Measurements from ENCODE around the gene CAPN8. TPM values are rescaled to one million over a fixed set of nuclear protein-coding genes. Genes with fewer than 3 reads are reported as not detected.
A peak's percentile ranks its signal among the peaks of the same experiment; 100 is the strongest.

The CAPN8 gene
- total RNA-seq, 1 donor from 2014 or later = not detected

- no peak for DNase-seq (ENCODE audit: low read depth)
- Histone ChIP-seq H3K27me3 (ENCODE audit: control insufficient read depth, insufficient read depth, low read length) (no peaks in the 10 kb centered on the region), H3K36me3 (ENCODE audit: control insufficient read depth, insufficient read depth, low read length) (no peaks in the 10 kb centered on the region), H3K4me3 (ENCODE audit: low read depth, low read length) (no peak overlapping the region)
- TF ChIP-seq, protein P1, sequence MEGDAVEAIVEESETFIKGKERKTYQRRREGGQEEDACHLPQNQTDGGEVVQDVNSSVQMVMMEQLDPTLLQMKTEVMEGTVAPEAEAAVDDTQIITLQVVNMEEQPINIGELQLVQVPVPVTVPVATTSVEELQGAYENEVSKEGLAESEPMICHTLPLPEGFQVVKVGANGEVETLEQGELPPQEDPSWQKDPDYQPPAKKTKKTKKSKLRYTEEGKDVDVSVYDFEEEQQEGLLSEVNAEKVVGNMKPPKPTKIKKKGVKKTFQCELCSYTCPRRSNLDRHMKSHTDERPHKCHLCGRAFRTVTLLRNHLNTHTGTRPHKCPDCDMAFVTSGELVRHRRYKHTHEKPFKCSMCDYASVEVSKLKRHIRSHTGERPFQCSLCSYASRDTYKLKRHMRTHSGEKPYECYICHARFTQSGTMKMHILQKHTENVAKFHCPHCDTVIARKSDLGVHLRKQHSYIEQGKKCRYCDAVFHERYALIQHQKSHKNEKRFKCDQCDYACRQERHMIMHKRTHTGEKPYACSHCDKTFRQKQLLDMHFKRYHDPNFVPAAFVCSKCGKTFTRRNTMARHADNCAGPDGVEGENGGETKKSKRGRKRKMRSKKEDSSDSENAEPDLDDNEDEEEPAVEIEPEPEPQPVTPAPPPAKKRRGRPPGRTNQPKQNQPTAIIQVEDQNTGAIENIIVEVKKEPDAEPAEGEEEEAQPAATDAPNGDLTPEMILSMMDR (IDR thresholded peaks at IDR 0.05; ENCODE audit: insufficient read depth, low read length, poor library complexity, severe bottlenecking) = no peak
Measured at GRCh38 chr1:223695014-223695548, 29.6 kb upstream of the CAPN8 start.

GRCh38 chr1:223691121-223691520 is 25.6 kb upstream of the CAPN8 start:
- no peaks in the 10 kb centered on the region for H3K27me3 ChIP-seq (ENCODE audit: control insufficient read depth, insufficient read depth, low read length)
- H3K4me3 ChIP-seq (ENCODE audit: low read depth, low read length) = no peak overlapping the region
- no peaks in the 10 kb centered on the region for H3K36me3 ChIP-seq (ENCODE audit: control insufficient read depth, insufficient read depth, low read length)
- DNase-seq (ENCODE audit: low read depth) = no peak
- TF ChIP-seq, protein P1 (IDR thresholded peaks at IDR 0.05; ENCODE audit: insufficient read depth, low read length, poor library complexity, severe bottlenecking) = no peak

- TF ChIP-seq, protein P1 (IDR thresholded peaks at IDR 0.05; ENCODE audit: insufficient read depth, low read length, poor library complexity, severe bottlenecking) = no peak
- no peaks in the 10 kb centered on the region for H3K36me3 ChIP-seq (ENCODE audit: control insufficient read depth, insufficient read depth, low read length)
- no peak for DNase-seq (ENCODE audit: low read depth)
- H3K4me3 ChIP-seq (ENCODE audit: low read depth, low read length) = no peak overlapping the region
- H3K27me3 ChIP-seq (ENCODE audit: control insufficient read depth, insufficient read depth, low read length) = no peaks in the 10 kb centered on the region
Measured at GRCh38 chr1:223684488-223684792, 18.9 kb upstream of the CAPN8 start.

DNA sequence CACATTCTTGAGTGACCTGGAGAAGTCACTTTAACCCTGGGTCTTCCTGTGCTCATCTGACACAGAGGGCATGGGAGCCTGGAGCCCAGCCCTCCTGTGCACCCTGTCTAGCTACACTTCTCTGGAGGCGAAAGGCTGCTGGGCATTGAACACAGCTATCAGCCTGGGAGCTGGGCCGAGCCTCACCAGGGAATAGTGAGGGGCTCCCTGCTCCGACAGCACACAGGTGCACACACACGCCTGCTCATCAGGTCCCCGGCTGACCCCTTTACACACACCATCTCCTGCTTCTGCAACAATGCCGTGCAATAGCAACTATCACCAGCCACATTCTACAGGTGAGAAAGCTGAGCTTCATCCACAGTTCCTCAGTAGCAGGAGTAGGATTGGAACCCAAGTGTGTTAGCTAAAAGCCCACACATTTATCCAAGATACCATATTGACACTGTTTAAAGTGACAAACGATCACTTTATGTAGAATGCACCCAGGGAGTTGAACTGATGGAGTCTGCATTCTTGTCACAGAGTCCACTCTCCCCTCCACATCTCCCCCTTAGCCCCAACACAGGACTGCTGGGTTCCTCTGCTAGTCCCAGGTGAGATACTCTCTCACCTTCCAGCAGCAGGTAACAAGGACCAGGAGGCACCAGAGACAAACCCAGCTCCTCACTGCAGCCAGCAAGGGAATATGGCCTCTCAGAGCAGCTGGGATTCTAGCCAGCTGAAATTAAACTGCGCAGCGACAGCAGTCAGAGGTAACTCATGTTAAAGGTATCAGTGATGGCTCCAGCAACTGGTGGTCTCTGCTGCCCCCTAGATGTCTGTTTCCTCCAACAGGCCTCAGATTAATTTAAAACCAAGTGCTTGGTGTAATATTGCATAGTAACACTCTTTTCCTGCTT is 18.3 kb upstream of the CAPN8 start:
- DNase-seq (ENCODE audit: low read depth) = no peak
- Histone ChIP-seq H3K36me3 (ENCODE audit: control insufficient read depth, insufficient read depth, low read length) (no peaks in the 10 kb centered on the region), H3K27me3 (ENCODE audit: control insufficient read depth, insufficient read depth, low read length) (no peaks in the 10 kb centered on the region), H3K4me3 (ENCODE audit: low read depth, low read length) (no peak overlapping the region)
- TF ChIP-seq, protein P1 (IDR thresholded peaks at IDR 0.05; ENCODE audit: insufficient read depth, low read length, poor library complexity, severe bottlenecking) = peak; percentile 82

DNA sequence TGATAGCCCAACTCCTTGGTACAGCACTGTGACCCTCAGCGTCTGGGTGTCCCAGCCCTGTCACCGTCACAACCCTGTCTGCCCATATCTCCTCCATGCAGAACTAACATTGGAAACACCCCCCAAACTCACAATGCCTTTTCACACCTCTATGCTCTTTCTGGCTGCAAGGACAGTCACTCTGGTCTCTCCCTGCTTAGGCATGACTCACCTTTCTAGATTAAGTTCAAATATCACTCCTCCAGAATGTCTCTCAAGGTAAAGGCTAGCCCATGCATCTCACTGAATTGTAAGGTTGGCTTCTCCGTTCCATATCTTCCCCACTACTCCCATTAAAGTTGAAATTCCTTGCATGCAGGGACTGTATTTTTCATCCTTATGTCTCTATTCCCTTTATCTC is 17.0 kb upstream of the CAPN8 start:
- TF ChIP-seq, protein P1 (IDR thresholded peaks at IDR 0.05; ENCODE audit: insufficient read depth, low read length, poor library complexity, severe bottlenecking) = no peak

More for the DNA sequence above, 17.0 kb upstream of the CAPN8 start:
- no peak for DNase-seq (ENCODE audit: low read depth)
- no peak overlapping the region for H3K4me3 ChIP-seq (ENCODE audit: low read depth, low read length)
- no peaks in the 10 kb centered on the region for H3K36me3 ChIP-seq (ENCODE audit: control insufficient read depth, insufficient read depth, low read length)
- H3K27me3 ChIP-seq (ENCODE audit: control insufficient read depth, insufficient read depth, low read length) = no peaks in the 10 kb centered on the region

Data from kidney epithelial cell (primary cell).